ENCODE data around the gene PLA2G2A.
"Not testable (repeated sequence)": the region's sequence is repeated elsewhere in the genome, so short reads cannot be mapped to it uniquely, and the experiment has no call there.

The PLA2G2A gene

DNA sequence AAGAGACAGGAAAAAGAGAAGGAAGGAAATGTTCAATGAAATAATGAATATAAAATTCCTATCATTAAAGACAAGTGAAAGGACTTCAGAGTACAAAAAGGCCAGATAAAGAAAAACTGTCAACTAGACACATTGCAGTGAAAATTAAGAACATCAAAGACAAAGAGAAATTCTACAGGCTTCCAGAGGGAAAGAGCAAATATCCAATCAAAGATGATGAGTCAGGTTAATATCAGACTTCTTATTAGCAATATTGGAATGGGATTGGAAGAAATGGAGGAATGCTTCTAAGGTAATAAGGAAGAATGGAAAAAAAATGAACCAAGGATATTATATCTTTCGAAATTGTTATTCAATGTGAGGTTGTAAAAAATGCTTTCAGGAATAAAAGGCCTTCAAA is 7.8 kb downstream of the PLA2G2A start:
- no peak for DNase-seq

DNA sequence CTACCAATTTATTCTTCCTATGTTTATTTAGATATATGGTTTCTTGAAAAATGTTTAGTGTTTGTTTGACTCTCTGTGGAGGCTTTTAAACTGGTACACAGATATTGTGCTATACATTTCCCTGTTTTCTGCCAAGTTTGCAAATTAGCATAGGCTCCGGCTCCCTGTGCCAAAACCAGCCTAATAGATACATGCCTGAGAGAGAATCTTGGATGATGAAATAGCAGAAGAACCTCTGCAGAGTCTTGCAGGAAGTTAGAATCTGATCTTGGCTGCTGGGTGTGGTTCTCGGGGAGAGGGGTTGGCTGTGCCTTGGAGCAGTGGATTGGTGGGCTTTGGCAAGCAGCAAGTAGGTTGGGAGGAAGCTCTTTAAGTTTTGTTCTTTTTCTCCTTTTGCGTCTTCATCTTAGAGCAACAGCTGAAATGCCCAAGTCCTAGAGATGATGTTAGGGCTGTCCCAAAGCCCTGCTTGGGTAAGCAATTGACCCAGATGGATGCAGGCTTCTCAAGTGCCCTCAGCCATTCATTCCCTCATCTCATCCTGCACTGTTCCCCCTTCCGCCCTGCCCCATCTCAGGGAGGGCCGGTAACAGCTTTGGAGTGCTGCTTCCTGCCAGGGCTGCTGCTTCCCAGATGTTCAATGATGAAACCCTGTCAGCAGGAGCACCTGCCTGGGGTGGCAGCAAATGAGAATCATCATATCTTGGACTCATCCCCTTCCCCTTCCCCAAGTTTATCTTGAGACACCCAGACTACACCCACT is 9.3 kb downstream of the PLA2G2A start:
- DNase-seq, result no peak

DNA sequence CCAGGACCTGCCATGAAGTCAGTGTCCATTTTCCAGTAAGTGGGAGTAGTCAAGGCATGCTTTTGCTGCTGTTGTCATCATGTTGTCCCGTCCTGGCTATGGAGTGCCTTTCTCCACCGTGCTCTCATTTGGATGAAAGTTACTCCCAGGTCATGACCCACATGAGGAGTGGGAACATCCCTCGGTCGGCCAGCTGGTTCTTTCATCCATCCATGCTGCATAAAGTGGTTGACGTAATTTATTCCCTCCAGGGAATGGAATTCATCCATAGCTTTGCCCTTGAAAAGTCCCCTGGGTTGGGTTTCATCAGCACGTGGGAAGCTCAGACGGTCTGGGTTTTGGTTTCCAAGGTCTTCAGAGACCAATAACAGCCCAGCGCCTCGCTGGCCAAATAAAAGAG is 11.6 kb downstream of the PLA2G2A start:
- DNase-seq, result no peak

DNA sequence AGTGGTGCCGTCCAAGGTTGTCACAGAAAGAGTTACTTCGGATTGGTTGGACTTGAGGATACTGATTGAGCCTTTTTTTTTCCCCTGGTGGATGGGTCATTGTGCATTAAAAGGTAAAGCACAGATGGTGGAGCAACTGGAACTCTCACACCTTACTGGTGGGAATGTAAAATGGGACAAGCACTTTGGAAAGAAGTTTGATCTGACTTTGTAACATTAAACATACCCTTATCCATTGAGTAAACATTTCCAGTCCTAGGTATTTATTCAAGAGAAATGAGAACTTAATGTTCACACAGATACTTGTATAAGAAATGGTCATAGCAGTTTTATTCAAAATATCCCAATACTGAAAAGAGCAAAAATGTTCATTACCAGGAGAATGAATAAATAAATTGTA is 14.9 kb downstream of the PLA2G2A start:
- DNase-seq, result no peak

DNA sequence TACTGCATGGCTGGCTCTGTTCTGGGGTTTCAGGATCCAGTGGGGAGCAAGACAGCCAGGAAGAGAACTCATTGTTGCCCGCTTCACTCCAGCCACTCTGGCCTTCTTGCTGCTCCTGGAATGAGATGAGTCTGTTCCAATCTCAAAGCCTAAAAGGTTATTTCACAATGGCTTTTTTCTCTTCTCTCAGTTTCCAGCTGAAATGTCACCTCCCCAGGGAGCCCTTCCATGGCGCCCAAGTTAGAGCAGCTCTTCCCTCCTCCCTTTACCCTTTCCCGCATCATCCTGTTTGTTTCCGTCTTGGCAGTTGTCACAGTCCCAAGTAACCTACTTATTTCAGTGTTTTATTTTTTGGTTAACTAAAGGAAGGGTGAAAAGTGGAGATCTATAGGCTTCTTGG is 15.8 kb downstream of the PLA2G2A start:
- DNase-seq, result no peak

DNA sequence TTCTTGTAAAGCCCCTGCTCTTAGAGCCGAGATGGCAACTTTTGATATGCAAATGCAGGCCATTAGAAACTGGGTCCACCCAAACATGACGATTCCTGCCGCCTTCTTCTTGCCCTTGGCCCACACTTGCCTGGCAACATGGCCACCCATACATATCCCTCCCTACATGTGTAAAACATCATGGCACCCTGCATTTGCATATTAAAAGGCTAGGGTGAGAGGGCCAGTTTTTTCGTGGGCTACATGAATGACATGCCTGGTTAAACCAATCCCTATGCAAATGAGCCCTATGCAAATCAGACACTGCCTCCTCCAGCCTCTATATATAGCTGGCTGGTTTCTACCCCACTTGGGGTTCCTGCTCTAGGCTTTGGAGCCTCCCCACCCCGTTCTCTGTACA is 18.8 kb downstream of the PLA2G2A start:
- peak; percentile 59 for DNase-seq

DNA sequence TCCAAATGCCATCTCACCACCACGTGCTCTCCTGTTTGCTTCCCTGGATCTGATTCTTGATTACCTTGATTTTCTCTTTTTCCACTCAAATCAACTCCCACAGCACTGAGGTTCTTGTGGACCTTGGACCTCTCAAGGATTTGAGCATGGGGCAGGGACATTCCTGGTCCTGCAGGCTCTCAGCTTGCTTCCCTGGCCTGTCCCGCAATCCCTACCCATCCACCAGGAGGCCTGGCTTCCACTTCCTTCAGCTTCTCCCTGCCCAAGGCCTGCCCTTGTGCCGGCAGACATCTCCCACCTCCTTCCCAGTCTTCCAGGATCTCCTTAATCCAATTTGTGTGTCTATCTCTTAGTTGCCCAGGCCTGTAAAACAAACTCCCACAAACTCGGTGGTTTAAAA is 21.6 kb downstream of the PLA2G2A start:
- no peak for DNase-seq

DNA sequence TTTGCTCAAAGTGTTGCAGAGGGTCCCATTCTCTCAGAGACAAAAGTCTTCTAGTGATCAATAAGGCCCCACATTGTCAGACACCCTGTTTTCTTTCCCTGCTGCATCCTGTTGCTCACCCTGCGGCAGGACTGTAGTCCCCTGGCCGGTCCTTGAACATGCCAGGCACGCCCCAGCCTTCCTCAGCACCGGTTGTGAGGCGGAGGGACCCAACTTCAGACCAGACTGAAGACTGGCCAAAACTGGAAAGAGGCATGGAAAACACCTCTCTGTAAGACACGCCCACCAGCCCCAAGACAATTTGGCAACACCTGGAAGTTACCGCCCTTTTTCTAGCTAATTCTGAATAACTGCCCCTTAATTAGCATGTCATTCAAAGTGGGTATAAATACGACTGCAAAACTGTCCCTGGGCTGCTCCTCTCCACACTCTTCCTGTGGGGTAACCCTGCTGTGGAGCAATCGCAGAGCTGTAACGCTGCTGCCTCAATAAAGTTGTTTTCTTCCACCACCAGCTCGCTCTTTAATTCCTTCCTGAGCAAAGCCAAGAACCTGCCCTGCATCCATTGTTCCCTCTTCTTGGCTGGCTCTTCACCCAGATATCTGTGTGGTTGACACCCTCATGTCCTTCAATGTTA is 23.8 kb downstream of the PLA2G2A start:
- DNase-seq, result no peak

DNA sequence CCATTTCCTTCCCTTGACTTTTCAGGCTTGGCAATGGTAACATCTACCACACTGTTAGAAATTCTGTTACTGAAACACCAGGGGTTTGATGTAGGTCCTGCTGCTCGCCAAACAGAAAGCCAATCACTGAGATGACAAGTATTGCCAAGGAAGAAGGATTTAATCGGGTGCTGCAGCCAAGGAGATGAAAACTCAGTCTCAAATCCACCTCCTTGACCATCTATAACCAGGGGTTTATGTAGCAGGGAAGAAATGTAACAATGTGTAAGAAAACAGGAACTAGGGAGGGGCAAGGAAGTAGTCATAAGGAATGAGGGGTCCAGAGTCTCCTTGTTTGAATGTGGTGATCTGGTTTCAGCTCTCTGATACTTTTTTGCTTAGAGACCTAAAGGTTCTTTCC is 25.4 kb downstream of the PLA2G2A start:
- no peak for DNase-seq

DNA sequence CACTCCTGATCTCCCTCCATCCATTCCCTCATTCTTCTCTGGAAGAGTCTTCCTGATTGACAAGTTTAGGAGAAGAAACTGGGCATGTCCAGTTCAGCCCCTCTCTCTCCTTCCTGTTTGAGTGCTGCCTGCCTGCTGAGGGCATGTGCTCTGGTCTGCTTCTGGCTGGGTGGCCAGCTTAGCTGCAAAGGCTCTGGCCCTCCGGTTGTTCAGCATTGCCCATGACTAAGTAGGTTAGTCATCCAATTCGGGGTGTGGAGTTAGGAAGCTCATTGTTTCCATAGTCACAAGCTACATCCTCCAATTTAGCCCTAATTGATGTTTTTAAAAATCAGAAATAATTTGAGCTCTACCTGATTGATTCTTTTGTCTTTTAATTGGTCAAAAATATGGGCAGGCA is 30.4 kb downstream of the PLA2G2A start:
- DNase-seq, result no peak

DNA sequence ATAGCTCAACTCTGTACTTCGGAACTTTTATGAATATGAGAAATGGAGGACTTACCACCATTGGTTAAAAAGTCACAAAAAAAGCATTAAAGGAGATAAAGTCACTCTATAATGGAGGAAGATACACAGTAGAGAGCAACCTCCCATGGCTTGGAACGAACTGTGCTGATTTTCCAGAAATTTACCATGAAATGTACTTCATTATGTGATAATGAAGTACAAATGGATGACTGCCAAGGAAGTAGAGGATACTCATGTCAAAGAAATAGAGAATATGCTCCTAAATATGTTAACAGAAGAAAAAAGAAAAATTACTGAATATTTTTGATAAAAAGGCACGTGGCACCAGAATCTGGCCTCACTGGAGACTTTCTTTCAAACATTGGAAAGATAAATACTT is 32.4 kb downstream of the PLA2G2A start:
- no peak for DNase-seq

DNA sequence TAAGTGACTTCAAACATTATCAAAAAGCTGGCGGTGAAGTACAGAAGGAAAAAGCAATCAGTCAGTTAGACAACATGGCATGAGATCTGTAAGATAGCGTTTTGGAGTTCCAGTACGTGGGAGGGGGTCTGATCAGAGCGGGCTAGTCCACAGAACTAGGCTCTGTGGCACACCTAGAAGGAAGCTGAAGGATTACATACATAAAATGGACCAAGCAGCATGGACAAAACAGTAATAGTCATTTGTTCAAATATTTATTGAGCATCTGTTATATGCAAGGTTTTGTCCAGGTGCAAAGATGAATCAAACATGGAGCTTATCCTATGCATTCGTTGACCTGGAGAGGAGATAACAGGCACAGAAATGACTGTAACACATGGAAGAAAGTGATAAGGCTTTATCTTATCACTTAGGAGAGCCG is 33.1 kb downstream of the PLA2G2A start:
- no peak for DNase-seq

DNA sequence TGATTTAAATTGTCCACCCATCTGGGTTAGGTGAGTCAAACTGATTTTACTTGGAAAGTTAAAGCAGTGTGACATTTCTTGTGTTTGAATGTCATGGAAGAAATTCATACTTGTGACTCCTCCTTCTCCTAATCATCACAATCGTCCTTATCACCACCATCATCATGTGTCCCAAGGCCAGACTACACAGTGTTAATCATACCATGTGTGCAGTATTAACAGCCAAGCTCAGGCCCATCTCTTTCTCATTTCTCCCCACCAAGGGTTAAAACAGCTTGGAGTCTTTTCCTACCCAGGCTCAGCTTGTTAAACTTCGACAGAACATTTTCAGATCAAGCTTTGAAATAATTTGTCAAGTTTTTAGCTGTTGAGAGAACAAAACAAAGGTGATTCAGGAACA is 33.5 kb downstream of the PLA2G2A start:
- no peak for DNase-seq

DNA sequence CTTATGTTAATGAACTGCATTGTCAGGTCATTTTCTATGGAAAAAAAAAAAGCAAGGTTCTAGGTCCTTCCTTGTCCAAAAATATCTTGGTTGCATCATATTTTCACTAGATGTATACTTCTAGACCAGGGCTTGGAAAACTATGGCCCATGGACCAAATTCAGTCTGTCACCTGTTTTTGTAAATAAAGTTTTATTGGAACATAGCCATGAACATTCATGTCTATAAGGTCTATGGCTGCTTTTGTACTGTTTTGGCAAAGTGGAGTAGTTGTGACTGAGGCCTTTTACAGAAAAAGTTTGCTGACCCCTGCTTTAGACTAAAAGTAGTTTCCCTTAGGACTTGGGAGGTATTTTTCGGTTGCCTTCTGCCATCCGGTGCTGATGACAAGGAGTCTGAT is 36.8 kb downstream of the PLA2G2A start:
- DNase-seq, result no peak

DNA sequence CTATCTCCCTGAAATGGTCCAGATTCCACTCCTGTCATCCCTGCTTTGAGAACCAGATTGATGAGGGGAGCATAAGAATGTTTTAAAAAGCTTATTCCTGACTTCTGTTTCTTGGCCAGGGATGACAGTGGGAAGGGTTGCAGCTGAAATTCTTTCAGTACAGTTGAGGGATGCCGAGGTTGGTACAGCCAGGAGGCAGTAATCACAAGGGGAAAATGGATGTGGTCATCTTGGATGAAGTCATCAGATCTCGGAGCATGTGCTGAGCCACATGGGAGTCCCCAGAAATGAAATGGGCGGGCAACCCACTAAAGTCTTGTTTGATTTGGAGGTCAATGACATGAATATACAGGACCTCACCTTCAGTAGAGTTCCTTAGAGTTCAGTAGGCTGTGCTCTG is 37.3 kb downstream of the PLA2G2A start:
- no peak for DNase-seq

DNA sequence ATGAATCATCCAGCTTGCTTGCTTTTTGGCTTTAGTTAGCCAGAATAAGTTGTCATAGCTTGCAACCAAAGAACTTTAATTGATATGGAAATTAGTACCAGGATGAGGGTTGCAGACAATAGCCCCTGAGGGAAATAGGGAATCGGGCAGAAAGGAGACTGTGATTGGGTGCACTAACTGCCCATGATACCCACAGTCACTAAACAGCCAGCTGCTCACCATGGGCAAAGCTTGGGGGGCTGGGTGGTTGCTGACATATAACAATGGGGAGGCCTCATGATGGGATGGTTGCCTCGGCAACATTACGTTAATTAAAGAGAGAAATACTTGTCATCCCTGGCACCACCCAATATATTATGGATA is 38.2 kb downstream of the PLA2G2A start:
- no peak for DNase-seq

DNA sequence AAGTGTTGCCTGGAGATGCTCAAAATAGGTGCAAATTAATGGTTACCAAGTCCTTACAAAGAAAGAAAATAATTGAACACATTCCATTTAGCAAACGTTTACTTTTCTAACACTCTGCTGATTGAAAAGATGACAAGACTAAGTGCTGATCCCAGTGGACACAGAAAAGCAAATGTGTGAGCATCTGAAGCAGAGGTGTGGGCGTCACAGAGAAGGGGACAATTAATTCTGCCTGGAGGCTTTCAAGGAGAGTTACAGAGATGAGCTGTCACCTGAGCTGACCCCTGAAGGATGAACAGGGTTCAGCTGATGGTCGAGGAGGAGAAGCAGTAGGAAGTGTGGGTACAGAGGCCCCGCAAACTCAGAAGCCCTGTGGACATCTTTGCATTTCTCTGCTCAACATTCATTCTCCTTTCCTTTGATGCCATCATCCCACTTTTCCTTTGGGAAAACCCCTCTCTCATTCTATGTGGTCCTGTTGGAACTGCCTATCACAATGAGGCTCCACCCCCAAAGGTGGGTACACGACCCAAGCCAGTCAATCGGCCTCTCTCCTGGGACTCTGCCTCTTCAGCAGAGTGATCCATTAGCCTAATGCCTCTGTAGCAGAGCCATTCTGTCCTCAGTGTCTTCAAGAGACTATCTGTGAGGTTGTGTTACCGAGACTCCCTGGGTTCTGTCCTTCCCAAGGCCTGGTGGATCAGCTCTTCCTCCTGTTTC is 38.8 kb downstream of the PLA2G2A start:
- no peak for DNase-seq

DNA sequence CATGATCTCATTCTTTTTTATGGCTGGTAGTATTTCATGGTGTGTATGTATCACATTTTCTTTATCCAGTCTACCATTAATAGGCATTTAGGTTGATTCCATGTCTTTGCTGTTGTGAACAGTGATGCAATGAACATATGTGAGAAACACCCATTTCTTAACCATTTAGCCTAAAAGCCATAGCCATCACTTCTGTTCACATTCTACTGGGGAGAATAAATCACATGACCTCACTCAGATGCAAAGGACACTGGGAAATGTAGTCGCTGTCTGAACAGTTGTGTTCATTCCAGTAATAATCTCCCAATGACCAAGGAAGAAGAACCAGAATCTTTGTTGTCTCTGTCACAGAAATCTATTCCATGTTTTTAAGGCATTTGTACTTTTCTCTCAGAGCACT is 40.9 kb downstream of the PLA2G2A start:
- no peak for DNase-seq

DNA sequence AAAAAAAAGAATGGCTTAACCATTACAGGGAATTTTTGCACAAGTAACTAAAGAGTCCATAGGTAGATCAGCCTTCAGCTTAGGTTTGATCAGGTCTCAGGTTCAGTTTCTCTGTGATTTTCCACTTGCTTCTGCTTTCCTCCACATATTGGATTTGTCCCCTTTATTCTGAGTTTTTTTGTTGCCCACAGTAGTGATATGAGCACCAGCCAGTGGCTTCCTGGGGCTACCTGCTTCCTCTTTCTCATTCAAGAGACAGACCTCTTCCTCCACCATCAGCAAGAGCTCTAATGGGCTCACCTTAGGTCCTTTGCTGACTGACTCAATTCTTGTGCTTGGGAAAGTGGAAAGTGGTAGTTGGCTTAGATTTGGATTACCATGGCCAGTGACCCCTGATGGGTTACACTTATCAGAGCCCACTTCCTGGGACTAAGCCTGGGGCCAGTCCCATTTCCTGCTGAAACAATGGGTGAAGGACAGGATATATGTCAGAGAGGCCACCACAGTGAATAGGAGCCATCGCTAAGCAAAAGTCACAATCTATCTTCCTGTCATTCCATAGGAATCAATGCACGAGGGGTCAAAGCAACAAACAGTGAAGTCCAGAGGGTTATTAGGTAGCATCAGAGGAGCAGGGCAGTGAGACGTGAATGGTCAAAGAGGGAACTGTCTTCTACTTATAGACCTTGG is 43.2 kb downstream of the PLA2G2A start:
- no peak for DNase-seq

DNA sequence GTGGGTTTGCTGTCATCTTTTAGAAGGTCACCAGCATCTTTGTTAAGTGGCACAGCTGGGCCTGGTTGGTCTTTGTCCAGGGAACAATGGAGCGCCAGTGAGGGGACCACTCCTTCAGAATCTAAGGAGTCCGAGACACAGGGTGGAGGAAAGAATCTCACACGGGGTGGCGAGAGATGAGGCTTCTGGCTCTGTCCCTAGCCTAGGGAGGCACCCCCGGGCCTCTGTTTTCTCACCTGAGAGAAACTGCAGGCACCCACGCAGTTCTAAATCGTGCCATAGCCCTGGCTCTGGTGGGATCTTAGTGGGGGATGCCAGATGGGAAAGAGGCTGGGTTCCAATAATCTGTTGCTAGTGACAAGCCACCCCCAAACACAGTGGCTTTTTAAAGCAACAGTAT is 45.1 kb downstream of the PLA2G2A start:
- DNase-seq, result no peak

DNA sequence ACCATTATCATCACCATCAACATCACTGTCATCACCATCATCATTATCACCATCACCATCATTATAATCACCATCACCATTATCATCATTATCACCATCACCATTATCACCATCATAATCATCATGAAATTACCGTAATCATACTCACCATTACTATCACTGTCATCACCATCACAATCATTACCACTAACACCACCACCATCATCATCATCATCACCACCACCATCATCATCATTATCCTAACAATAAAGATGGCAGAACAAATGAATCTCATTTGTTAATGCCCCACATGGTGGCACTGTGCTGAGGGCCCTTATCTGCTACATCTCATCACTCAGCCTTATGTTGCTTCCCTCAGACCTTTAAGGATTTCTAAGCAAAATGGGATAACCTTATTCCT is 46.6 kb downstream of the PLA2G2A start:
- DNase-seq, result no peak

DNA sequence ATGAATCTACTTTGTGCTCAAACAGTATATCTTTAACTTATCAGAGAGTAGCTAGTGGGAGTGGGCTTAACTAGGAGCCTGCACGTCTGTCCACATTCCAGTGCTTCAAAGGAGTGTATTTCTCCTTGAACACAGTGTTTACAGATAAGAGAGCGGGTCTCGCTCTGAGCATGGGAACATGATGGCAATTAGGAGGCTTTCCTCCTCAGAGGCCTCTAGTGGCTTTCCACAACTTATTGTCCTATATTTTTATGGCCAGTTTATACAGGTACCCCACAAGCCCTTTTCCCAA is 52.3 kb downstream of the PLA2G2A start:
- not testable (repeated sequence) for DNase-seq

DNA sequence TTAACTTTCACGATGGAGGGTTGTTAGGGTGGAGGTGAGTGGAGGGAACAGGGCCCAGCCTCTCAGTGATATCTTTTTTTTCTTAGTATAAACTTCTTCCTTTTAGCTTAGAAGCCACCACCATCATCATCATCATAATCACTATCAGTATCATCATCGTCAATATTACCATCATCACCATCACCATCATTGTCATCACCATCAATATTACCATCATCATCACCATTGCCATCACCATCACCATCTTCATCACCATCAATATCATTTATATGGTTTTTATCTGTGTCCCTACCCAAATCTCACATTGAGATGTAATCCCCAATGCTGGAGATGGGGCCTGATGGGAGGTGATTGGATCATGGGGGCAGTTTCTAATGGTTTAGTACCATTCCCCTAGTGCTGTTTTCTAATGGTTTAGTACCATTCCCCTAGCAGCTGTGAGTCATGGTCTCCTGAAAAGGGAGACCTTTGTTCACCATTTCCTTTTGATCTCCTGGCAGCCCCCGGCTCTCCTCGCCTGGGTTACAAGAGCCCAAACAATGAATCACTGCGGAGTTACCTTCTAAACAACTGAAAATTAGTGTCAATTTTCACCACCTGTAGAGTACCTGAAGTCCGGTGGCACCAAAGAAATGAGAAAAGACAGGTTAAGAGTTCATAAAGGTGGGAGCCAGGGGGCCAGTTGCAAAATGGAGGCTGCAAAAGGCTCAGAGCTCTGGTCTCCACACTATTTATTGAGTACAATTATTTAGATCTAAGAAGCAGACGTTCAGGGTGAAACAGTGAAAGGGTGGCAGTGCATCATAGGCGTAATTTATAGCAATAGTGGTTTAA is 52.9 kb downstream of the PLA2G2A start:
- DNase-seq, result no peak
